ENCODE results near the gene GAS2L3. TPM values are rescaled to one million over a fixed set of nuclear protein-coding genes. Genes with fewer than 3 reads are reported as not detected.

GAS2L3 gene
- total and polyA plus RNA-seq, 2 of the 8 experiments (the other 6 are each of a cell fraction or from before 2014, with no cell fraction given): 2.1 to 19.3 TPM

DNA sequence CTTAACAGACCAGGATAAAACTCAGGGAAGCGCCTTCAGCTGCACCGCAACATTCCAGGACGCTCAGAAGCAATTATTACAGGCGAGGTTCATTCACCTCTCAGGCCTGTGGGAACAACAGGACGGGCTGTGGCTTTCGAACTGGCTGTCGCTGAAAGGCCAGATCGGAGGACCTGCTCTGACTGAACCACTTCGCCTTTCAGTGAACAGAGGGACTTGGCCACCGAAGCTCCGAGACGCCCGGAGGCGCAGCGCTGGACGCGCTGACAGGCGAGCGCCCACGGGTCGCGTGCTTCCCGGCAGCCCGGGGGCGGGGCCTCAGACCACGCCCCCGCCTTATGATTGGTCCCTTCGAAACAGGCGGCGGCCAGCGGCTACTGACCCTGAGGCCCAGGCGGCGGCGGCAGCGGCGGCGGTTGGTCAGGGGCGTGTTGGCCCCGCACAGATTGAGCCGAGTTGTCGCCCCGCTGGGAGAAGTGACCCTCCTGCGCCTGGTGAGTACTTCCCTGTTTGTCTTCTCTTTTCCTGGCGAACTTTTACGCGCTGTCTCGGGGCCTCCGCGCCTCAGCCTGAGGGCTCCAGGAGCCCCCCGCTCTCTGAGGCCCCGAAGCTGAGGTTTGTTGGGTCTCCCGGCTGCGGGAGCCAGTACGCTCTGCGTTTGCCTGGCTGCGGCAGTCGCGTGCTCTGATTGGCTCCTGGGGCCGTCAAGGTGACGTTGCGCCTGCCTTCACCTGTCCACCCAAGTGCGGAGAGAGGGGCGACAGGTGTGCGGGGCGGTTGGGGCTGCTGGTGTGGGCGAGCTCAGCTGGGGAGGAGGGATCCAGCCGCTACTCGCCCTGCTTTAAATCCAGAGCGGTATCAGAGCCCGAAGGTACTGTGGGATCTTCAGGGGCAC lies at the start of gene GAS2L3 (continued):
- TF ChIP-seq YY1 (IDR thresholded peaks at IDR 0.05; ENCODE audit: low read depth, low read length) (no peak), CBX8 (IDR thresholded peaks at IDR 0.05; ENCODE audit: borderline replicate concordance, low read depth, low read length) (no peak), TEAD4 (IDR thresholded peaks at IDR 0.05; ENCODE audit: low read depth, low read length) (peak; percentile 30; the same call in 1 of the 2 replicates), SIRT6 (IDR thresholded peaks at IDR 0.05; ENCODE audit: low read length) (no peak)
